Activated CD4-positive, alpha-beta T cell treated with anti-CD3 and anti-CD28 coated beads, Interleukin-2, amount 10 ng/mL, durations not matched to agents 7 days and 5 days (primary cell): Measurements from ENCODE around the gene MOV10L1. TPM values are rescaled to one million over a fixed set of nuclear protein-coding genes. Genes with fewer than 3 reads are reported as not detected.

Source experiments
- CTCF ChIA-PET: fragments of 350-600 bp; sonication (Branson Sonifier 250); formaldehyde crosslinking; loops from one replicate; lab custom pipeline; 2021; ENCODE audit warnings: antibody characterized with exemption; lab: Charles Lee
- POLR2A ChIA-PET: fragments of 350-600 bp; sonication (Branson Sonifier 250); formaldehyde crosslinking; loops from one replicate; lab custom pipeline; 2021; ENCODE audit warnings: antibody characterized with exemption; lab: Charles Lee
- DNase-seq: peaks from one replicate; pipeline ENCODE4 v3.0.0-alpha.2; 2020
- H3K27ac Mint-ChIP-seq: one replicate; pipeline ENCODE4 v1.8.0; 2021; ENCODE audit warnings: mild to moderate bottlenecking, moderate library complexity, mixed read lengths
- H3K27me3 Mint-ChIP-seq: one replicate; pipeline ENCODE4 v1.8.0; 2021; ENCODE audit warnings: mixed read lengths
- H3K36me3 Mint-ChIP-seq: one replicate; pipeline ENCODE4 v1.8.0; 2021; ENCODE audit warnings: low read depth, mixed read lengths
- H3K4me1 Mint-ChIP-seq: one replicate; pipeline ENCODE4 v1.8.0; 2021; ENCODE audit warnings: mixed read lengths
- H3K4me3 Mint-ChIP-seq: one replicate; pipeline ENCODE4 v1.8.0; 2021; ENCODE audit warnings: mild to moderate bottlenecking, moderate library complexity, mixed read lengths
- H3K9me3 Mint-ChIP-seq: one replicate; pipeline ENCODE4 v1.8.0; 2021; ENCODE audit warnings: mixed read lengths
- total RNA-seq, 2 experiments: library from RNA; stranded (reverse); gene quantifications; one replicate each; pipeline ENCODE4 v1.2.3, GENCODE V29; 2021

Gene MOV10L1
- total RNA-seq, 2 experiments from 2014 or later: not detected

- DNase-seq: no peak
- Mint-ChIP-seq H3K4me1 (peaks cover 23% of the 10 kb centered on the region), H3K27ac (peak overlapping the region; percentile 13), H3K27me3 (no peaks in the 10 kb centered on the region), H3K4me3 (no peak overlapping the region), H3K36me3 (peaks cover 17% of the 10 kb centered on the region), H3K9me3 (no peaks in the 10 kb centered on the region)
- ChIA-PET POLR2A (no interaction called here), CTCF (interaction anchor here (1.0 kb wide), 1 partner anchor 9 kb away, joined by 3 read pairs; no protein-coding TSS in a partner anchor)
Observed at GRCh38 chr22:50196256-50196655, 106.5 kb downstream of the MOV10L1 start.

DNA sequence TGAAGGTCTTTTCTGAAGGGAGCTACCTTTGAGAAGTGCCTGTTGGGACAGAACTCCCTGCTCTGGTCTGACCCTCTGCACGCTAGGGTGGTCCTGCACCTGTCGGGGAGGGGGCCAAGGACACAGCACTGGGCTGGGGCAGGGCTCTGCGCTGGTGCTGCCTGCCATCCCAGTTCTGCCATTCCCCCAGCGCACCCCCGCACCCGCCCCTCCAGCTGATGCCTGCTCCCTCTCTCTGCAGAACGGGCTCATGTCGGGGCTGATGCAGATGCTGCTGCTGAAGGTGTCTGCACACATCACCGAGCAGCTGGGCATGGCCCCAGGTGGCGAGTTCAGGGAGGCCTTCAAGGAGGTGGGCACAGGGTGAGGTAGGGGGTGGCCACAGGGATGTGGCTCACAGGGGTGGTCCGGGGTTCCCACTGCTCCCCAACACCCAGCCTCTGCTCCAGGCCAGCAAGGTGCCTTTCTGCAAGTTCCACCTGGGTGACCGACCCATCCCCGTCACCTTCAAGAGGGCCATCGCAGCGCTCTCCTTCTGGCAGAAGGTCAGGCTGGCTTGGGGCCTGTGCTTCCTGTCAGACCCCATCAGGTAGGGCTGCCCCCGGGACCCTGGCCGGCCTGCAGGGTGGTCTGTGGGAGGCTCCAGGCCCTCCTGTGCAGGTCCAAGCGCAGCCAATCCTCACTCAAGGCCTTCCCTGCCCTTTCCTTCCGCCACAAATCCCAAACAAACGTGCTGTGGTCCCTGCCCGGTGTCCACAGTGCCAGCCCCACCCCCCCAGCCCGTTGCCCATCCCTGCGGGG, 107.4 kb downstream of the MOV10L1 start:
- no peak for DNase-seq
- CTCF ChIA-PET: no interaction called here
- Mint-ChIP-seq H3K4me1 (peaks cover 20% of the 10 kb centered on the region), H3K27me3 (no peaks in the 10 kb centered on the region), H3K27ac (no peak overlapping the region), H3K9me3 (no peaks in the 10 kb centered on the region), H3K4me3 (no peak overlapping the region), H3K36me3 (peaks cover 11% of the 10 kb centered on the region)
- POLR2A ChIA-PET: interaction anchor here (0.6 kb wide), 1 partner anchor 49 kb away, joined by 5 read pairs; no protein-coding TSS in a partner anchor

- ChIA-PET CTCF (no interaction called here), POLR2A (no interaction called here)
- no peaks in the 10 kb centered on the region for H3K9me3 Mint-ChIP-seq
- H3K36me3 Mint-ChIP-seq: peaks cover 7% of the 10 kb centered on the region
- H3K4me1 Mint-ChIP-seq: peaks cover 17% of the 10 kb centered on the region
- H3K27me3 Mint-ChIP-seq: no peaks in the 10 kb centered on the region
- H3K4me3 Mint-ChIP-seq: no peak overlapping the region
- no peak overlapping the region for H3K27ac Mint-ChIP-seq
- no peak for DNase-seq
Observed at GRCh38 chr22:50197856-50198623, 108.2 kb downstream of the MOV10L1 start.

- no peak overlapping the region for H3K4me3 Mint-ChIP-seq
- ChIA-PET POLR2A (no interaction called here), CTCF (interaction anchor here (2.1 kb wide), 1 partner anchor 8 kb away, joined by 5 read pairs; no protein-coding TSS in a partner anchor)
- no peaks in the 10 kb centered on the region for H3K9me3 Mint-ChIP-seq
- H3K27ac Mint-ChIP-seq: no peak overlapping the region
- no peaks in the 10 kb centered on the region for H3K27me3 Mint-ChIP-seq
- H3K36me3 Mint-ChIP-seq: peaks cover 13% of the 10 kb centered on the region
- H3K4me1 Mint-ChIP-seq: peaks cover 21% of the 10 kb centered on the region
- no peak for DNase-seq
Observed at GRCh38 chr22:50198624-50199017, 108.8 kb downstream of the MOV10L1 start.

DNA sequence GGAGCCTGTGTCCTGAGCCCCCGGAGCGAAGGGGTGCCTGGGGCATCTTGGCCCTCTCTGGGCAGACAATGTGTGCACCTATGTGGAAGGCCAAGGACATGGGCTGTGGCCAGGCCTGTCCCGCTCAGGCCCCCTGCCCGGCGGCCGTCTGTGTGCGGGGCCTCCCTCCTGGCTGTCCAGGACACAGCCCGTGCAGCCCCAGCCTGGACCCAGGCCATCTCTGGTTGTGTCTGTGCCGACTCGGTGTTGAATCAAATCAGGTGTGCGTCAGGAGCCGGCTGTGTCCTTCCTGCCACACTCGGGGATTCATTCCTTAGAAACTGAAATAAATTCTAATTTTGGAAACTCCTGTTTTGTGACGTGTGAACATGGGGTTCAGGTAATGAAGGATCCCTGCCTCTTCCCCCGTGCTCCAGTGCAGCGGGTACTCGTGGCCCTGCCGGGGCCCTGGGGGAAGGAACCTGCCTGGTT, 109.5 kb downstream of the MOV10L1 start:
- Mint-ChIP-seq H3K4me1 (peaks cover 24% of the 10 kb centered on the region), H3K27me3 (no peaks in the 10 kb centered on the region), H3K36me3 (peaks cover 18% of the 10 kb centered on the region), H3K9me3 (no peaks in the 10 kb centered on the region), H3K4me3 (peak overlapping the region; percentile 68), H3K27ac (peak overlapping the region; percentile 82)
- POLR2A ChIA-PET: no interaction called here
- CTCF ChIA-PET: interaction anchor here (2.1 kb wide), 1 partner anchor 9 kb away, joined by 5 read pairs; no protein-coding TSS in a partner anchor
- no peak for DNase-seq

- POLR2A ChIA-PET: interaction anchor here (0.7 kb wide), 1 partner anchor 245 kb away, joined by 3 read pairs; no protein-coding TSS in a partner anchor
- no peak for DNase-seq
- no peaks in the 10 kb centered on the region for H3K27me3 Mint-ChIP-seq
- peaks cover 18% of the 10 kb centered on the region for H3K36me3 Mint-ChIP-seq
- peak overlapping the region; percentile 82 for H3K27ac Mint-ChIP-seq
- CTCF ChIA-PET: interaction anchor here (2.1 kb wide), 1 partner anchor 10 kb away, joined by 5 read pairs; no protein-coding TSS in a partner anchor
- H3K9me3 Mint-ChIP-seq: no peaks in the 10 kb centered on the region
- peaks cover 27% of the 10 kb centered on the region for H3K4me1 Mint-ChIP-seq
- H3K4me3 Mint-ChIP-seq: peak overlapping the region; percentile 68
Observed at GRCh38 chr22:50199829-50200460, 110.1 kb downstream of the MOV10L1 start.

DNA sequence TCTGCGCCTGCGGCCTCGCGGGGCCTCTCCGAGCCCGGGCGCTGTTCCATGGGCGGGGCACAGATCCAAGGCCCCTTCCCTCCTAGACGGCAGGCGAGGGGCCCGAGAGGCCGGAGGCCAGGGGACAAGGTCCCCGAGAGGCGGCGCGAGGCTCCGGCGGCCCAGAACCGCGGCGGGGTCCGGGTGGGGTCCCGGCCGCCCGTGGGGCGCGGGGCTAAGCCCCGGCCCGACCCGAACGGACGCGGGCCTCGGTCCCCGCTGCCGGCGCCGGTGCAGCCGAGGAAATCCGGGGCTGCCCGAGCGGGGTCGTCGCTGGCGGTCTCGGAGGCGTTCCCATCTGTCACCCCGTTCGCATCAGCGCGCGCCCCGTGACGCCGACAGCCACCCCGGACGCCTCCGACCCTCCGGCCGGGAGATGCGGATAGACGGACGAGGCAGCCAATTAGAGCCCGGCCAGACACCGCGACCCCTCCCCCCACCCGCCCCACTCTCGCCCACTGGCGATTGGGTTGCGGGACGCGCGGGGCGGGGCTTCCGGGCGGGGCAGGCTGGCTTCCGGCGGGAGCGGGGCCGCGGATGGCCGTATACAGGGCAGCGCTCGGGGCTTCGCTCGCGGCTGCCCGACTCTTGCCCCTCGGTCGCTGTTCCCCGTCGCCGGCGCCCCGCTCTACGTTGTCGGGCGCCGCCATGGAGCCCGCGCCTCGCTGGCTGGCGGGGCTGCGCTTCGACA, 110.8 kb downstream of the MOV10L1 start, which contains the start of gene SELENOO:
SELENOO (plus strand) TSS at position 551 of the 730 bp plus-strand sequence; CDS start at position 577, 26 bp downstream.
- Mint-ChIP-seq H3K9me3 (no peaks in the 10 kb centered on the region), H3K27ac (peak within 1 kb of the TSS; percentile 67), H3K27me3 (no peaks in the 10 kb centered on the region), H3K4me1 (peaks cover 28% of the 10 kb centered on the region), H3K36me3 (peaks cover 17% of the 10 kb centered on the region), H3K4me3 (peak within 1 kb of the TSS; percentile 77)
- CTCF ChIA-PET: interaction anchor here (1.3 to 2.1 kb wide), 2 partner anchors 9 to 10 kb away, joined by 5 to 6 read pairs; no protein-coding TSS in a partner anchor
- peak; percentile 89 for DNase-seq
- POLR2A ChIA-PET: interaction anchor here (0.7 kb wide), 1 partner anchor 244 kb away, joined by 3 read pairs; no protein-coding TSS in a partner anchor

DNA sequence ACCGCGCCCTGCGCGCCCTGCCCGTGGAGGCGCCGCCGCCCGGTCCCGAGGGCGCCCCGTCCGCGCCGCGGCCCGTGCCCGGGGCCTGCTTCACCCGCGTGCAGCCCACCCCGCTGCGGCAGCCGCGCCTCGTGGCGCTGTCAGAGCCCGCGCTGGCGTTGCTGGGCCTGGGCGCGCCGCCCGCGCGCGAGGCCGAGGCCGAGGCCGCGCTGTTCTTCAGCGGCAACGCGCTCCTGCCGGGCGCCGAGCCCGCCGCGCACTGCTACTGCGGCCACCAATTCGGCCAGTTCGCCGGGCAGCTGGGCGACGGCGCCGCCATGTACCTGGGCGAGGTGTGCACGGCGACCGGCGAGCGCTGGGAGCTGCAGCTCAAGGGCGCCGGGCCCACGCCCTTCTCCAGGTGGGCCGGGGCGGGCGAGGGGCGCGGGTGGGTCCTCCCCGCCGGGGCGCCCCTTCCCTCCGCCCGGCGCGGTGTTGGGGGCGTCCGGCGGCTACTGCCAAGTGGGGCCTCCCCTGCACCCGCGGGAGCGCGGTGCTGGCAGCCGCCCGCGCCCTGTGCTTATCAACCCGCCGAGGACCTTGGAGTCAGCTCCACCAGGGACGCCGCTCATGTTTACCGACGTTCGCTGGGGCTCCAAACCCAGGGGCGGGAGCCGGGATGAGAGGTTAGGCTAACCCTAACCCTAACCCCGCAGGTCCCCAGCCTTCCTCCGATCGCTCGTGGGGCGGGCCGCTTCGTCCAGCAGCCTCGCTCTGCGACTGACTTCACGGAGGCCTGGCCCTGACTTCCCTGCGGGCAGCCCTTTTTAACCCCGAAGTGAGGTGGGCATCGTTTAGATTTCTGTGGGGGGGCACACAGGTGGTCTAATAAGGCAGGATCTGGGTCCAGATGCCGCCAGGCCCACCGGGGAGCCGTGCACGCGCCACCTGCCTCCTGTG, 111.7 kb downstream of the MOV10L1 start:
- CTCF ChIA-PET: interaction anchor here (1.3 kb wide), 2 partner anchors 9 to 11 kb away, joined by 4 to 6 read pairs; no protein-coding TSS in a partner anchor
- Mint-ChIP-seq H3K4me3 (peak overlapping the region; percentile 77), H3K36me3 (peaks cover 20% of the 10 kb centered on the region), H3K27ac (peak overlapping the region; percentile 67), H3K9me3 (no peaks in the 10 kb centered on the region), H3K4me1 (peaks cover 28% of the 10 kb centered on the region), H3K27me3 (no peaks in the 10 kb centered on the region)
- POLR2A ChIA-PET: interaction anchor here (1.0 kb wide), 1 partner anchor 324 kb away, joined by 3 read pairs; the partner anchor contains the start of gene SCO2
- DNase-seq: no peak

DNA sequence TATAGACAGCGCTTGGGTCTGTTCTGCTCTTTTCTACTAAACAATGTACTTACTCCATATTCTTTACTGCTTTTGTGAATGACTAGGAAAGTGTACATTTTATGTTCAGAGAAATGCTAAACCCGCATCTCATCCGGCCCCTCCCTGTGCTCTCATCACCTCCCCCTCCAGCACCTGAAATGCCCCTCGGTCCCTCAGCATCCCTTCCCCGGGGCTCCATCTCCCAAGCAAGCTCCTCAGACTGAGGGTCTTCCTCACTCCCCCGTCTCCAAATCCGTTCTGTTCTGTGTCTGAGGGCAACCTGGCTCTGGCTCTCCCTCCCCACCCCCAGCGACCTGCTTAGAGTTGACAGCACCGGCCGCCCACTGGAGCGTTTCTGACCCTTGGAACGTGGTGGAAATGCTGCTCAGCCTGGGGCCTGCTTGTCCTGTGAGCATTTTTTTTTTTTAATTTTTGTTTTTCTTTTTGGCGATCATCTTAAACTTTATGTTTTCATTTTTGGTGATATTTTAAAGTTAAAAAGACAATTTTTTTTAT, 112.4 kb downstream of the MOV10L1 start:
- ChIA-PET POLR2A (interaction anchor here (1.0 kb wide), 1 partner anchor 323 kb away, joined by 3 read pairs; the partner anchor contains the start of gene SCO2), CTCF (interaction anchor here (1.3 kb wide), 2 partner anchors 10 to 12 kb away, joined by 4 to 6 read pairs; no protein-coding TSS in a partner anchor)
- H3K36me3 Mint-ChIP-seq: peaks cover 21% of the 10 kb centered on the region
- no peak for DNase-seq
- no peaks in the 10 kb centered on the region for H3K9me3 Mint-ChIP-seq
- peak overlapping the region; percentile 77 for H3K4me3 Mint-ChIP-seq
- H3K27ac Mint-ChIP-seq: peak overlapping the region; percentile 67
- H3K4me1 Mint-ChIP-seq: peaks cover 28% of the 10 kb centered on the region
- no peaks in the 10 kb centered on the region for H3K27me3 Mint-ChIP-seq

DNA sequence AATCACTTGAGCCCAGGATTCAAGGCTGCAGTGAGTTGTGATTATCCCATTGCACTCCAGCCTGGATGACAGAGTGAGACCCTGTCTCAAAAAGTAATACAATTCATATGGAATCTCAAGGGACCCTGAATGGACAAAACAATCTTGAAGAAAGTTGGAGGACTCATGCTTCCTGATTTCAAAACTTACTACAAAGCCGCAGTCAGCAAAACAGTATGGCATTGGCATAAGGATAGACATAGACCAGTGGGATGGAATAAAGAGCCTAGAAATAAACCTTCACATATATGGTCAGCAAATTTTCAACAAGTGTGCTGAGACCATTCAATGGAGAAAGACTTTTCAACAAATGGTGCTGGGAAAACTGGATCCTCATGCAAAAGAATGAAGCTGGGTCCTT, 113.5 kb downstream of the MOV10L1 start:
- Mint-ChIP-seq H3K27me3 (no peaks in the 10 kb centered on the region), H3K4me1 (peaks cover 28% of the 10 kb centered on the region), H3K4me3 (no peak overlapping the region), H3K36me3 (peaks cover 19% of the 10 kb centered on the region), H3K27ac (no peak overlapping the region), H3K9me3 (no peaks in the 10 kb centered on the region)
- DNase-seq: no peak
- ChIA-PET POLR2A (no interaction called here), CTCF (no interaction called here)
